Activated B cell treated with CpG ODN at 0.5 μM for 24 hours (primary cell): ENCODE data around the gene ATP12A. TPM values are rescaled to one million over a fixed set of nuclear protein-coding genes. Genes with fewer than 3 reads are reported as not detected.

Experiments
- ATAC-seq: fragments of 200-7000 bp; cut with Tn5 transposase; one replicate; pipeline ENCODE4 v1.10.0; 2021; ENCODE audit warnings: low read depth, mild to moderate bottlenecking, moderate library complexity
- CTCF ChIA-PET: fragments of 350-600 bp; sonication (Branson Sonifier 250); formaldehyde crosslinking; loops from one replicate; lab custom pipeline; 2021; ENCODE audit warnings: antibody characterized with exemption; lab: Charles Lee
- POLR2A ChIA-PET: fragments of 350-600 bp; sonication (Branson Sonifier 250); formaldehyde crosslinking; loops from one replicate; lab custom pipeline; 2021; ENCODE audit warnings: antibody characterized with exemption; lab: Charles Lee
- DNase-seq: peaks from one replicate; pipeline ENCODE4 v3.0.0; 2022
- H3K27ac Mint-ChIP-seq: one replicate; pipeline ENCODE4 v1.8.0; 2020; ENCODE audit warnings: mixed read lengths
- H3K27me3 Mint-ChIP-seq: one replicate; pipeline ENCODE4 v1.8.0; 2021; ENCODE audit warnings: mixed read lengths
- H3K36me3 Mint-ChIP-seq: one replicate; pipeline ENCODE4 v1.8.0; 2021; ENCODE audit warnings: low read depth, mixed read lengths
- H3K4me1 Mint-ChIP-seq: one replicate; pipeline ENCODE4 v1.8.0; 2021; ENCODE audit warnings: mixed read lengths
- H3K4me3 Mint-ChIP-seq: one replicate; pipeline ENCODE4 v1.8.0; 2020; ENCODE audit warnings: mild to moderate bottlenecking, mixed read lengths
- H3K9me3 Mint-ChIP-seq: one replicate; pipeline ENCODE4 v1.8.0; 2020; ENCODE audit warnings: mixed read lengths
- CTCF ChIP-seq: fragments of 200-600 bp; IDR thresholded peaks from one replicate; pipeline ENCODE4 v1.8.0; 2022; ENCODE audit warnings: antibody characterized with exemption, mild to moderate bottlenecking
- intact Hi-C: fragments of 100-400 bp; cut with micrococcal nuclease; formaldehyde crosslinking; loops from one replicate; pipeline ENCODE4 v1.15.1; 2024
- total RNA-seq: library from RNA; stranded (reverse); gene quantifications from 2 replicates; pipeline ENCODE4 v1.2.3, GENCODE V29; 2022

The ATP12A gene
- total RNA-seq, 1 donor from 2014 or later = not detected

DNA sequence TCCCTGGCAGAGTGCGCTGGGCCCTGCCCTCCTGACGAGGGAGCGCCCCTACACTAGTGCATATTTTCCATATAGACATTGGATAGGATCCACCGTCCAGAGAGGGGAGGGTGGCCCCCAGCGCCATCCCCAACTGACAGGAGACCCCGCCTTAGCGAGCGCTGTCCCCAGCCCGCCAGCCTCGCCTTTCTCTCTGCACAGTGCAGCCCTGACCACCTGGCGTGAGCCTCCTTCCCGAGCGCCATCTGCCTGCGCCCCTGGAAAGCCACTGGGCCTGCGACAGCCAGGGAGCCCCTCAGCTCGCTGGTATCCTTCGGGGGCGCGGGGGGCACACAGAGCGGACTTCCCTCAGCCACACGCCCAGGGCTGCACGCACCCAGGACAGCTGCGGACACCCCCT lies 42.1 kb upstream of the ATP12A start:
- CTCF ChIA-PET = no interaction called here
- H3K4me3 Mint-ChIP-seq = no peak overlapping the region

DNA sequence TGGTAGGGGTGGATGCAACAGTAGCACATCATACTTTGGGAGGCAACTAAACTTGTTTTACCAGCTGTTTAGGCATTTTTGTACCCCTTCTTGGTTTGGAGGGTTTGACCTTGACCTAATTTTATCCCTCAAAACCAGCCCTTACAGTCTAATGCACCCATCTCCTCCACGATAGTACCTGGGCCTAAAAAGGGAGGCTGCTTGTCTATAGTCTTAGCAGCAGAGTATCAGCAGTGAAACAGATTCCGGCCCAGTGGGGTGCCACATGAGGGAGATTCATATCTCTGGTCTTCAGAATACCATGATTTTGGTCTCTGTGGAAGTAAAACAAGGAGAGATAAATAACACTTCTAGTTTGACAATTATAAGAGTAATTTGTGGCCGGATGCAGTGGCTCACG lies 39.5 kb upstream of the ATP12A start:
- no peak for TF ChIP-seq CTCF
- H3K36me3 Mint-ChIP-seq = no peaks in the 10 kb centered on the region
- H3K4me3 Mint-ChIP-seq = no peak overlapping the region
- DNase-seq (no peak), ATAC-seq (no peak)
- POLR2A ChIA-PET = no interaction called here
- CTCF ChIA-PET = no interaction called here
- H3K4me1 Mint-ChIP-seq = no peaks in the 10 kb centered on the region
- H3K27me3 Mint-ChIP-seq = peaks cover 7% of the 10 kb centered on the region
- intact Hi-C loops = no loop called here
- no peaks in the 10 kb centered on the region for H3K9me3 Mint-ChIP-seq
- no peak overlapping the region for H3K27ac Mint-ChIP-seq

More for the DNA sequence above, 42.1 kb upstream of the ATP12A start:
- Mint-ChIP-seq H3K36me3 (no peaks in the 10 kb centered on the region), H3K9me3 (no peaks in the 10 kb centered on the region), H3K4me1 (no peaks in the 10 kb centered on the region), H3K27me3 (peaks cover 7% of the 10 kb centered on the region), H3K27ac (no peak overlapping the region)
- intact Hi-C loops = no loop called here
- DNase-seq = no peak
- TF ChIP-seq CTCF = no peak
- ATAC-seq = no peak
- POLR2A ChIA-PET = no interaction called here

DNA sequence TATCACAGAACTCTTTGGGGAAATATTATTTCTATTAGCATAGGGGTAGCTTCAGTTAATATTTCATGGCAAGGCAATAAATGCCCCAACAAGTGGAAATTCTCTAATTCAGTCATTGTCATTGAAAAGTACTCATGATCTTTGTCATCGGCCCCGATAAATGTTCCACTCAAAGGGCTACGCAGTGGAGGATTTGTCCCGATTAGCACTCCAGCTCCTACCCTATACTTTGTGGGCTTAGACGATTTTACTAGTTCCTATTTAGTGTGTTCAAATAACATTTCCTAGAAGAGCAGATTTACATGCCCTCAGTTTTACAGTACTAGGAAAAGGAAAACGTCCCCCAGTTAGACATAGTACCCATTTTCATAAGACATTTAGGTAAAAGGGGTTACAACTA lies 38.0 kb upstream of the ATP12A start:
- ATAC-seq (no peak), DNase-seq (no peak)
- ChIA-PET POLR2A (no interaction called here), CTCF (interaction anchor here (0.9 kb wide), 1 partner anchor 83 kb away, joined by 4 read pairs; no protein-coding TSS in a partner anchor)
- no peak overlapping the region for H3K27ac Mint-ChIP-seq
- peaks cover 10% of the 10 kb centered on the region for H3K27me3 Mint-ChIP-seq
- intact Hi-C loops = no loop called here
- H3K4me3 Mint-ChIP-seq = no peak overlapping the region
- H3K4me1 Mint-ChIP-seq = no peaks in the 10 kb centered on the region
- no peaks in the 10 kb centered on the region for H3K9me3 Mint-ChIP-seq
- TF ChIP-seq CTCF = no peak
- no peaks in the 10 kb centered on the region for H3K36me3 Mint-ChIP-seq

GRCh38 chr13:24644036-24644435 lies 36.2 kb upstream of the ATP12A start:
- no peak for ATAC-seq
- Mint-ChIP-seq H3K27me3 (peaks cover 7% of the 10 kb centered on the region), H3K9me3 (no peaks in the 10 kb centered on the region), H3K4me3 (no peak overlapping the region), H3K36me3 (no peaks in the 10 kb centered on the region), H3K4me1 (no peaks in the 10 kb centered on the region), H3K27ac (no peak overlapping the region)
- no peak for DNase-seq
- ChIA-PET POLR2A (no interaction called here), CTCF (no interaction called here)
- no peak for TF ChIP-seq CTCF
- intact Hi-C loops = no loop called here

GRCh38 chr13:24648271-24648670 lies 31.9 kb upstream of the ATP12A start:
- H3K27me3 Mint-ChIP-seq = peaks cover 3% of the 10 kb centered on the region

More at GRCh38 chr13:24648271-24648670, 31.9 kb upstream of the ATP12A start:
- Mint-ChIP-seq H3K36me3 (no peaks in the 10 kb centered on the region), H3K4me3 (no peak overlapping the region), H3K9me3 (no peaks in the 10 kb centered on the region), H3K27ac (no peak overlapping the region), H3K4me1 (no peaks in the 10 kb centered on the region)
- no peak for ATAC-seq
- ChIA-PET POLR2A (no interaction called here), CTCF (no interaction called here)
- TF ChIP-seq CTCF = no peak
- no peak for DNase-seq
- intact Hi-C loops = no loop called here
